Upper lobe of right lung (tissue), 1 donor: Measurements from ENCODE around the gene IL16. TPM values are rescaled to one million over a fixed set of nuclear protein-coding genes. Genes with fewer than 3 reads are reported as not detected.

Experiments
- ATAC-seq: fragments of 200-7000 bp; cut with Tn5 transposase; one replicate; pipeline ENCODE4 v1.9.1; 2020; ENCODE audit warnings: mild to moderate bottlenecking, moderate library complexity
- DNase-seq: peaks from one replicate; pipeline ENCODE4 v3.0.0-alpha.2; 2020
- H3K27ac ChIP-seq: fragments of 200-600 bp; one replicate; pipeline ENCODE4 v1.8.0; 2022
- H3K27me3 ChIP-seq: fragments of 200-600 bp; one replicate; pipeline ENCODE4 v1.8.0; 2022; ENCODE audit warnings: mild to moderate bottlenecking
- H3K36me3 ChIP-seq: fragments of 200-600 bp; one replicate; pipeline ENCODE4 v1.8.0; 2022
- H3K4me1 ChIP-seq: fragments of 200-600 bp; one replicate; pipeline ENCODE4 v1.8.0; 2022
- H3K4me3 ChIP-seq: fragments of 200-600 bp; one replicate; pipeline ENCODE4 v1.8.0; 2022; ENCODE audit warnings: mild to moderate bottlenecking
- H3K9me3 ChIP-seq: fragments of 200-600 bp; one replicate; pipeline ENCODE4 v1.8.0; 2022
- CTCF ChIP-seq: fragments of 200-600 bp; IDR thresholded peaks from one replicate; pipeline ENCODE4 v1.8.0; 2022; ENCODE audit warnings: antibody characterized with exemption
- intact Hi-C: fragments of 100-400 bp; cut with DNase I; formaldehyde crosslinking; loops from one replicate; pipeline ENCODE4 v1.11.0; 2022
- total RNA-seq: library from RNA; stranded (reverse); fragmentation: NEBNext Ultra II Directional; extraction: Animal tissue kit (Norgen Biotek cat#: 25700); gene quantifications from one replicate; pipeline ENCODE4 v1.2.1, GENCODE V29; 2021
- donor health status: DM: no; HTN: yes; CAD: no; lungs with severe emphysema.

Gene IL16
- total RNA-seq, 1 donor from 2014 or later, result 39.3 TPM

GRCh38 chr15:81317642-81318017 is 121.0 kb downstream of the IL16 start:
- Histone ChIP-seq H3K4me1 (peaks cover 4% of the 10 kb centered on the region), H3K4me3 (no peak overlapping the region), H3K9me3 (no peaks in the 10 kb centered on the region), H3K27ac (no peak overlapping the region), H3K36me3 (peaks cover 31% of the 10 kb centered on the region), H3K27me3 (no peaks in the 10 kb centered on the region)
- no peak for DNase-seq
- TF ChIP-seq CTCF, result no peak
- ATAC-seq, result no peak
- intact Hi-C loops, result no loop called here

GRCh38 chr15:81321667-81322066 is 125.0 kb downstream of the IL16 start:
- intact Hi-C loops, result no loop called here

GRCh38 chr15:81322676-81323253 is 126.1 kb downstream of the IL16 start:
- no peak for ATAC-seq
- H3K27me3 ChIP-seq, result no peaks in the 10 kb centered on the region
- peaks cover 18% of the 10 kb centered on the region for H3K4me1 ChIP-seq
- intact Hi-C loops, result no loop called here
- no peak for DNase-seq
- H3K4me3 ChIP-seq, result peak overlapping the region; percentile 89
- H3K36me3 ChIP-seq, result peaks cover 21% of the 10 kb centered on the region
- H3K27ac ChIP-seq, result no peak overlapping the region
- no peak for TF ChIP-seq CTCF
- no peaks in the 10 kb centered on the region for H3K9me3 ChIP-seq

More at GRCh38 chr15:81321667-81322066, 125.0 kb downstream of the IL16 start:
- no peaks in the 10 kb centered on the region for H3K27me3 ChIP-seq
- H3K4me1 ChIP-seq, result peaks cover 18% of the 10 kb centered on the region
- no peak for TF ChIP-seq CTCF
- H3K4me3 ChIP-seq, result no peak overlapping the region
- no peak overlapping the region for H3K27ac ChIP-seq
- no peak for ATAC-seq
- H3K9me3 ChIP-seq, result no peaks in the 10 kb centered on the region
- no peak for DNase-seq
- H3K36me3 ChIP-seq, result peaks cover 26% of the 10 kb centered on the region

GRCh38 chr15:81323559-81323943 is 126.9 kb downstream of the IL16 start:
- Histone ChIP-seq H3K36me3 (peaks cover 15% of the 10 kb centered on the region), H3K4me1 (peaks cover 18% of the 10 kb centered on the region), H3K9me3 (no peaks in the 10 kb centered on the region), H3K4me3 (peak overlapping the region; percentile 89), H3K27ac (peak overlapping the region; percentile 65), H3K27me3 (no peaks in the 10 kb centered on the region)
- intact Hi-C loops, result no loop called here
- ATAC-seq, result no peak
- no peak for DNase-seq
- no peak for TF ChIP-seq CTCF

- ATAC-seq, result peak; percentile 100
- Histone ChIP-seq H3K27ac (peak within 1 kb of the TSS; percentile 65), H3K4me1 (peaks cover 18% of the 10 kb centered on the region), H3K9me3 (no peaks in the 10 kb centered on the region), H3K36me3 (peaks cover 8% of the 10 kb centered on the region), H3K27me3 (no peaks in the 10 kb centered on the region), H3K4me3 (peak within 1 kb of the TSS; percentile 89)
- peak; percentile 100 for DNase-seq
- intact Hi-C loops, result no loop called here
- TF ChIP-seq CTCF, result no peak
Measured at GRCh38 chr15:81323944-81324881, 127.5 kb downstream of the IL16 start, which contains the start of gene STARD5. Gene STARD5, minus strand, starts transcription at chr15:81324141. Its CDS starts 42 bp downstream, at chr15:81324099.
